GM18867 (cell line): ENCODE measurements around the gene NIPBL.
"Not testable (repeated sequence)": the region's sequence is repeated elsewhere in the genome, so short reads cannot be mapped to it uniquely, and the experiment has no call there.

Source experiments
- ATAC-seq: cut with Tn5 transposase; IDR thresholded peaks from one replicate; pipeline ENCODE4 v1.9.1; 2021; ENCODE audit warnings: mild to moderate bottlenecking, moderate library complexity; ENCODE audit not compliant: unreplicated experiment

The NIPBL gene

DNA sequence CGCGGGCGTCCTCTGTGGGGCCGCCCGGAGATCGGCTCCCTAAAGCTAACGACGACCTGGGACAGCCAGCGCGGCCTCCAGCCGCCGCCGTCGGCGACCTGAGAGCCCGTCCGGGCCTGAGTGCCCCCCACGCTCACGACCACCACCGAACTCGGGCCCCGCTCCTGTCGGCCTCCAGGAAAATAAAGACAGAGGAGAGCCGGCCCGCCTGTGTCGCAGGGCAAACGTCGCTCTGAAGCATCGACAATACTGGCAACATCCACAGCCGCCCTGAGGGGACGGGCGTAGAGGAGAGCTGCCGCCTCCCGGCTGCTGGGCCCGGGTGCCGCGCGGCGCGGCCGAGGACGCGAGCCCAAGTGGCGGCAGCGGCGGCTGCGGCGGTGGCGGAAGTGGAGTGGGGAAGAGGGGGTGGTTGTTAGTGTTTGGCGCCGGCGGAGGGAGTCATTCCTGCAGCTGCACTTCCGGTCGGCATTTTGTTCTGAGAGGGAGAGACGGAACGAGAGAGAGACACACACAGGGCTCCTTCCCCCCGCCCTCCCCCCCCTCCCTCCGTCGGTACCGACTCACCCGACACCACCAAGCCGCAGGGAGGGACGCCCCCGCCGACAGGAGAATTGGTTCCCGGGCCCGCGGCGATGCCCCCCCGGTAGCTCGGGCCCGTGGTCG is at the start of gene NIPBL:
Gene NIPBL, plus strand, starts transcription at position 471 of the 666 bp plus-strand sequence. CDS start 76,928 bp downstream, outside the sequence.
- peak; percentile 67 for ATAC-seq

DNA sequence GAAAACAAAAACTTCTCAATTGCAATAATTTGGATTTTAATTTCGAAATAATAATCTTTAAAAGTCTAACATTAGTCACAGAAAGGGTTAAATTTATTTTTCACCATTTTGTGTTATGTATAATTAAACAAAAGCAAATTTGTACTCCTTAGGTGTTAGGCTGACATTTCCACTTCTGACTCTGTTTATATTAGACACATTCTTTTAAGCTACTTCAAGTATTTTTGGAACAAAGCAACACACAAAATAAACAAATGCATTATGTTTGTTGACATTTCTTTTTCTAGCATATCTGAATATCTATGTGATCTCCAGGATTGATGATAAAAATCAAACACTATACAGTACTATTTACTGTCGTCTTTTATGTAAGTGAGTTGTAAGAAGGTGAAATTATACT is 44.3 kb upstream of the NIPBL start:
- no peak for ATAC-seq

- ATAC-seq = no peak
Measured at GRCh38 chr5:36836831-36837230, 39.7 kb upstream of the NIPBL start.

DNA sequence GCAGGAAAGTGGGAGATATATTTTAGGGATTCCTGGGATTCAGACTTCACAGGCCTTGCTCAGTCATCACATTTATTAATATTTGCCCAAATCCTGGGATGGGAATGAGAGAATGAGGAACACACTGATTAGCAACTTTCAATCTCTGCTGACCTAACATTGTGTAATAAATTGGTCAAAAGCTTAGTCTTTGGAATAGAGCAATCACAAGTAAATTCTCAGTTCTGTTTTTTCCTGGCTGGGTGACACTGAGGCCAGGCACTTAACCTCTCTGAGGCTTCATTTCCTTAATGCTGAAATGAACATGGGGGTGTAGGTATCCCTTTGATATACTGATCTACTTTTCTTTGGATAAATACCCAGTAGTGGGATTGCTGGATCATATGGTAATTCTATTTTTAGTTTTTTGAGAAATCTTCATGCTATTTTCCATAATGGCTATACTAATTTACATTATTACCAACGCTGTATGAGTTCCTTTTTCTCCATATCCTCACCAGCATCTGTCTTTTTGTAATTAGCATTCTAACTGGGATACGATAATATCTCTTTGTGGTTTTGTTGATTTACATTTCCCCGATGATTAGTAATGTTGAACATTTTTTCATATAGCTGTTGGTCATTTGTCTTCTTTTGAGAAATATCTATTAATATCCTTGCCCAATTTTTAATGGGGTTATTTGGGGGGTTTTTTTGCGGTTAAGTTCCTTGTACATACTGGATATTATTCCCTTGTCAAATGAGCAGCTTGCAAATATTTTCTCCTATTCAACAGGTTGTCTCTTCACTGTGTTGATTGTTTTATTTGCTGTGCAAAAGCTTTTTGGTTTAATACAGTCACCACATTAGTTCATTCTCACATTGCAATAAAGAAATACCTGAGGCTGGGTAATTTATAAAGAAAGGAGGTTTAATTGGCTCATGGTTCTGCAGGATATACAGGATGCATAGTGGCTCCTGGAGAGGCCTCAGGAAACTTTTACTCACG is 36.8 kb upstream of the NIPBL start:
- no peak for ATAC-seq

- ATAC-seq = no peak
Measured at GRCh38 chr5:36841677-36842076, 34.9 kb upstream of the NIPBL start.

DNA sequence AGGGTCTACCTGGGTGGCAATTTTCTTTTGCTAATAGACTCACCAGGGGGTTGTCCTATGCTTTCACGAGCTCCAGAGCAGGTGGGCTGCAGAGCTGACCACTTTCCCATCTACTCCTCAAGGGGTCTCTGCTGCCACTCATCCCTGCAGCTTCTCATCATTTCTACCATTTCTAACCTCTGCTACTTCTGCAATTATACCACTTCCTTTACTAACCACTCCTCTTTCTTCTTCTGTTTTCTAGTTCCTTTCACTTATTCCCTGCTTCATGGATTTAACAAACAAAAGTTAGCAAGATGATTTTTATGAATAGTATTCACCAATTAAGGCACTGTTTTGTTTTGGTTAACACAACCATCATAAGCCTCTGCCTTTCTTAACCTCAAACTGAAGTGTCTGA is 34.5 kb upstream of the NIPBL start:
- no peak for ATAC-seq

GRCh38 chr5:36844305-36844704 is 32.3 kb upstream of the NIPBL start:
- no peak for ATAC-seq

DNA sequence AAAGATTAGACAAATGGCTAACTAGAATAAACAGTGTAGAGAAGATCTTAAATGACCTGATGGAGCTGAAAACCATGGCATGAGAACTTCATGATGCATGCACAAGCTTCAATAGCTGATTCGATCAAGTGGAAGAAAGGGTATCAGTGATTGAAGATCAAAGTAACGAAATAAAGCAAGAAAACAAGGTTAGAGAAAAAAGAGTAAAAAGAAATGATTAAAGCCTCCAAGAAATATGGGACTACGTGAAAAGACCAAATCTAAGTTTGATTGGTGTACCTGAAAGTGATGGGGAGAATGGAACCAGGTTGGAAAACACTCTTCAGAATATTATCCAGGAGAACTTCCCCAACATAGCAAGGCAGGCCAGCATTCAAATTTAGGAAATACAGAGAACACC is 28.0 kb upstream of the NIPBL start:
- not testable (repeated sequence) for ATAC-seq

GRCh38 chr5:36852903-36853302 is 23.7 kb upstream of the NIPBL start:
- ATAC-seq = not testable (repeated sequence)

DNA sequence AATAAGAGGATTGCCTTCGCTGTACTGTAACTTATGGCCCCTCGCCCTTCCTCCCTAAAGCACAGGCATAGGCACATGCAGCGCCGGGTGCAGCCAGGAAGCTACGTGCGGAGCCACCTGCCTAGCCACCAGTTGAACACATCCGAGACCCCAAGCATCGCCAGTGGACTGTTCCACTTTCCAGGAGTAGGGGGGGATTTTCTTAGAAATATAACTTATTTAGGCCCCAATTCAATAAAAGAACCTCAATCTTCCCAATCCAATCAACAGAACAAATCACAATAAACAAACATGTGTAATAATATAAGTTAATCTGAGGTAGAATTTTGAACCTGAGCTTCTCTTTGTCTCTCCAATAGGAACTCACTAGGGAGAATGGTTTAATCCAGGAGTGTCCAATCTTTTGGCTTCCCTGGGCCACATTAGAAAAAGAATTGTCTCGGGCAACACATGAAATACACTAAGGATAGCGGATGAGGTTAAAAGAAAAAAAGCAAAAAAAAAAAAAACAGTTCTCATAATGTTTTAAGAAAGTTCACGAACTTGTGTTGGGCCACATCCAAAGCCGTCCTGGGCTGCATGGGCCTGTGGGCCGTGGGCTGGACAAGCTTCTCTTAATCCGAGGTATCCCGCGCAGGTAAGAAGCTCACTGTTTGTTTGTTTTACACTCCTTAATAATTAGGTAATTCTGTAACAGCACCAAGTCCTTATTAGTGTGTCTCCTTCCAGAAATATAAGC is 22.0 kb upstream of the NIPBL start:
- no peak for ATAC-seq

DNA sequence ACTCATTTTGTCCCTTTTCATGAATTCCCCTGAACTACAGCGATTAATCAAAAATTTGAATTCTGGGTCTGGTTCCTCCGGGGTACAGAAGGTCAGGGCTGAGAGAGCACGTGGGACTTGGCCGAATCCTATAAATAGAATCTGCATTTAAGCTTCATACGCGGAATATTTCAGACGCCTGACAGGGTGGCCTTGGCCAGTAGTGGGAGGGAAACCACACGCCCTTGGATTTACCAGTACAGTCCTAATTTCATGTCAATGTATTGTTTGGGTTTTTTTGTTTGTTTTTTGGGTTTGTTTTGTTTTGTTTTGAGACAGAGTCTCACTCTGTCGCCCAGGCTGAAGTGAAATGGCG is 21.5 kb upstream of the NIPBL start:
- ATAC-seq = no peak

DNA sequence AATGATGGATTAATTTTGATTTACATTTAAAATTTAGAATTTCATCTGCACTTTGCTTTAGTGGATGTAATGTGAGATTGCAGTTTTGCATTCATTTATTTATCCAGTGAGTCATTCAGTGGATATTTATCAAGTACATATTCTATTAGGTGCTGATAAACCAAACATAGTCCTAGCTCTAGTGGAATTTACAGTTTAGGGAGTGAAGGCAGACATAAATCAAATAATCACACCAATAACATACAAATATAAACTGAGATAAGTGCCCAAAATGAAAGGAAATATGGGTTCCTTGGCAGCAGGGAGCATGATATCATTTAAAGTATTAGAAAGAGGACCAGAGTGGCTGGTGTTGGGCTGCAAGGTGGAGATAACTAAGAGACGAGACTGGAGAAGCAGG is 14.7 kb upstream of the NIPBL start:
- ATAC-seq = no peak

DNA sequence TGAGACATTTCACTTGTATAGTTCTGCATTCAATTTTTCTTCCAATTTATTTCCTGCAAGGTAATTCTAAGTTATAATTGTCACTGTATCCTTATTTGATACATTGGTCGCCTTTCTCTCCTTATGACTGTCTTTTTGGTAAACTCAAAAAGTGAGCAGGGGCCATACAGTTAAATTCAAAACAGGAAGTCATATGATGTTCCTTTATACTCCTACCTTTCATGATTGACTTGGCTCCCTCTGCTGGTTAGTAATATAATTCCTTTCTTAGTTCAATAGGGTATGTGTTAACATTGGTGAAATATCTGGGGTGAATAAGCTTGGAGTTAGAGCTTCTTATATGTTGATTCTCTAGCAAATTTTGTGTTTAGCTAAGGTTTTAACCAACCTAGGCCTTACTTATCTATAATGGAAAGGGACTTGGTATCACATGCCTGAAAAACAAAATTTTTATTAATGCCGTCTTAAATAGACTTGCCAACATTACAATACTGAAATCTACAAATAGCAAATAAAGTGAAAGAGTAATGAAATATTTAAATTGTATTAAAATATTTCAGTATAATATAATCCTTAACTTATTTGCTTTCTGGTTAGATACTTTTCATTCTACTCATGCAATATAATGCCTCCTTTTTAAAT is 6.0 kb upstream of the NIPBL start:
- peak; percentile 78 for ATAC-seq

GRCh38 chr5:36874465-36874864 is 2.1 kb upstream of the NIPBL start:
- no peak for ATAC-seq

DNA sequence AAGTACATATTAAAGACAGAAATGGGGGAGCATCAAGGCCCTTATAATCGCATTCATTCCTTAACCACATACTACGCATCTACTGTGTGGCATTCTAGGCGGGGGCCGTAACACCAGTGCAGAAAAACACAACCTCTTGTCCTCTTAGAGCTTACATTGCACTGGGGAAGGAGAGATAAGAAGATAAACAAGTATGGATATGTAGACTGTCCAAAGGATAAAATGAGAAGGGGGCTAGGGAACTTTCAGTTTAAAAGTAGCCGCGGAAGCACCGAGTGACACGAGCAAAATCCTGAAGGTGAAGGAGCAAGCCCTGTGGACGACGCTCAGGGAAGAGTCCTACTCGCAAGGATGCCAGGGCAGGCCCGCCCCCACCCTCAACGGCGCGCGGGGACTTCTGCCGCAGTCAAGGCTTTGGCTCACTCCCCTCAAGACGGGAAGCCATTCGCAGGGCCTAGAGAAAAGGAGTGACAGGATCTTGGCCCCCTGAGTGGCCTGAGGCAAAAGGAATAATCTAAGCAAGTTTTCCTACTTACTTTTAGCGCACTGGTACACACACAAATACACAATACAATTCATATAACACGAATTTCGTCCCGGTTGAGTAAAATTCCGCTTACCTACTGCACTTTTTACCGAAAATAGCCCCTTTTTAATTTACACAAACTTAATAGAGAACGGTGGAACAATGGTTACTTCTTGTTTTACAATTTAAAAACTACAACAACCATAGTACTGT is 1.3 kb upstream of the NIPBL start:
- no peak for ATAC-seq

DNA sequence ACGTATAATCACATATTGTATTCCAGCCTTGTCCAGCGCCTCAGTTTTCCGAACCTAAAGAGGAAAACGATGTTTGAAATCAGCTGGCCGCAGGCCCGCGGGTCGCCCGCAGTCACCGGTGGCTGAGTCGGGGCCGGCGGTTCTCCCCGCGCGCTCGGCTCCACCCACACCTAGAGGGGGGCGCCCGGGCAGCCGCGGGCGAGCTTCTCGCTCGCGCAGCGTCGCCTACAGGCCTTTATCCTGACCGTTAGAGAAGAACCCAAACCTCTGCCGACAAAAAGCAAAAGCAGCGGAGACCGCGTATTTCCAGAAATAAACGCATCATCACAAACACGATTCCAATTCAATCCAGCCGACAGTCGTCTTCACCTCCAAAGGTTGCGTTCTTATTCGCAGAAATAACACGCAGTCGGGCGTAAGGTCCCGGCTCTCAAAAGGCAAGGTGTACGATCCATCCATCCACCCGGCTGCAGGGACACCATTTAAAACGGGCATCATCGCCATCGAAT is 725 bp upstream of the NIPBL start:
- ATAC-seq = peak; percentile 70

GRCh38 chr5:36876965-36877666 is 547 bp downstream of the NIPBL start:
- ATAC-seq = peak; percentile 25

- ATAC-seq = no peak
Measured at GRCh38 chr5:36877667-36878391, 1.3 kb downstream of the NIPBL start.
